K562 (cell line): ENCODE data around the gene SIDT2. TPM values are rescaled to one million over a fixed set of nuclear protein-coding genes. Genes with fewer than 3 reads are reported as not detected.
"Not testable (repeated sequence)": the region's sequence is repeated elsewhere in the genome, so short reads cannot be mapped to it uniquely, and the experiment has no call there.

Experiments used
- ATAC-seq: fragments of 200-7000 bp; cut with Tn5 transposase; 3 replicates; pipeline ENCODE4 v1.9.1; 2020; ENCODE audit warnings: moderate library complexity
- BruUV-seq: library from RNA; stranded (reverse); fragments of 400-500 nt; replicated peaks from 2 replicates; lab custom pipeline; 2021; lab: Mats Ljungman, UMichigan
- CTCF ChIA-PET: fragments of 300-600 bp; formaldehyde crosslinking; extraction: SDS; loops from one replicate; lab custom pipeline; 2021; ENCODE audit warnings: low intra/inter-chr PET ratio; lab: Yijun Ruan, JAX
- POLR2A ChIA-PET: fragments of 300-600, 350-650 bp; sonication (Branson Sonifier 250); formaldehyde crosslinking; extraction: SDS; loops from one replicate; lab custom pipeline; 2021; ENCODE audit warnings: antibody characterized with exemption, inconsistent platforms; lab: Yijun Ruan, JAX
- DNase-seq, 4 experiments: peaks; one replicate each; pipeline versions ENCODE4 v3.0.0 to v3.0.0-alpha.2; 2011 to 2018; ENCODE audit warnings: low spot score in 3 of 4, mixed read lengths in 3 of 4; ENCODE audit errors: extremely low read depth in 1 of 4
- FAIRE-seq: peaks from 2 replicates; lab custom pipeline; 2011; peaks lifted over from hg19 to GRCh38; lab: Jason Lieb, UNC
- H2AFZ ChIP-seq: 2 replicates; pipeline ENCODE4 v1.6.0; 2011; ENCODE audit warnings: low read depth, low read length, control low read depth, inconsistent platforms
- H3K27ac ChIP-seq: fragments of 200-600 bp; 3 replicates; pipeline ENCODE4 v1.8.0; 2011; ENCODE audit warnings: low read depth, mild to moderate bottlenecking, control low read depth, inconsistent platforms, low read length, moderate library complexity, mixed read lengths; ENCODE audit errors: extremely low read depth
- H3K27me3 ChIP-seq, 2 experiments: fragments of 300-600 bp in 1 of 2; 2 replicates in 1 of 2; 3 replicates in 1 of 2; pipeline versions ENCODE4 v1.6.0 to v1.8.0; 2011; ENCODE audit warnings: inconsistent platforms in 2 of 2, low read length in 2 of 2, mild to moderate bottlenecking in 1 of 2, mixed read lengths in 1 of 2, moderate library complexity in 1 of 2; ENCODE audit not compliant: control insufficient read depth in 2 of 2, insufficient read depth in 2 of 2
- H3K36me3 ChIP-seq: fragments of 300-600 bp; 3 replicates; pipeline ENCODE4 v1.8.0; 2011; ENCODE audit warnings: mild to moderate bottlenecking, low read length, inconsistent platforms; ENCODE audit not compliant: control insufficient read depth, insufficient read depth
- H3K4me1 ChIP-seq, 2 experiments: fragments of 200-600 bp in 1 of 2; replicated peaks in 1 of 2; 2 replicates in 1 of 2; 3 replicates in 1 of 2; pipeline versions ENCODE4 v1.5.1 to v1.8.0; 2011; ENCODE audit warnings: inconsistent platforms in 2 of 2, low read length in 2 of 2, mild to moderate bottlenecking in 1 of 2, mixed read lengths in 1 of 2, moderate library complexity in 1 of 2; ENCODE audit not compliant: control insufficient read depth in 2 of 2, insufficient read depth in 2 of 2
- H3K4me2 ChIP-seq: 2 replicates; pipeline ENCODE4 v1.6.1; 2011; ENCODE audit warnings: low read length, control low read depth, inconsistent platforms, mixed read lengths; ENCODE audit not compliant: insufficient read depth
- H3K4me3 ChIP-seq: fragments of 200-600 bp; sonication (generic), shearing (Covaris generic); 2 replicates; pipeline ENCODE4 v1.5.1; 2016; ENCODE audit warnings: control low read depth, inconsistent platforms
- H3K79me2 ChIP-seq: fragments of 200-600 bp; 3 replicates; pipeline ENCODE4 v1.8.0; 2011; ENCODE audit warnings: low read length, inconsistent platforms; ENCODE audit not compliant: control insufficient read depth, insufficient read depth
- H3K9ac ChIP-seq, 2 experiments: 2 replicates each; pipeline versions ENCODE4 v1.6.0 to v1.6.1; 2011; ENCODE audit warnings: low read depth in 2 of 2, low read length in 2 of 2, control low read depth in 1 of 2, inconsistent platforms in 1 of 2, mild to moderate bottlenecking in 1 of 2, mixed read lengths in 1 of 2; ENCODE audit not compliant: insufficient read depth in 1 of 2
- H3K9me1 ChIP-seq: one replicate; pipeline ENCODE4 v1.6.0; 2011; ENCODE audit warnings: inconsistent platforms, mild to moderate bottlenecking, low read length, moderate library complexity; ENCODE audit not compliant: control insufficient read depth, insufficient read depth
- H3K9me3 ChIP-seq: replicated peaks from 2 replicates; pipeline ENCODE4 v1.5.1; 2011; ENCODE audit warnings: low read depth, low read length, inconsistent platforms; ENCODE audit not compliant: control insufficient read depth, insufficient read depth
- H4K20me1 ChIP-seq: replicated peaks from 2 replicates; pipeline ENCODE4 v1.6.1; 2011; ENCODE audit warnings: low read length, inconsistent platforms, mixed read lengths; ENCODE audit not compliant: control insufficient read depth, insufficient read depth
- WGBS: fragments of 100-300 bp; shearing (Covaris generic); methylation state at CpG from one replicate; pipeline ENCODE4 v1.1.6; 2016; ENCODE audit warnings: low coverage, mixed read lengths; ENCODE audit not compliant: insufficient coverage; ENCODE audit errors: missing lambda C conversion rate; 5-methylcytosine and 5-hydroxymethylcytosine counted together
- in situ Hi-C: fragments of 300-500 bp; cut with MboI; formaldehyde crosslinking; loops from 4 replicates; pipeline ENCODE4 v1.15.0; 2018; ENCODE audit warnings: inconsistent platforms, mixed read lengths
- intact Hi-C: fragments of 100-400 bp; cut with micrococcal nuclease; formaldehyde crosslinking; loops from 2 replicates; pipeline ENCODE4 v1.14.2; 2022
- polyA plus RNA-seq, 8 experiments: library from polyadenylated mRNA; depleted of rRNA in 4 of 8; stranded (reverse) in 5 of 8; unstranded in 3 of 8; fragments of >200 nt; fragmentation: Nextera tagmentation in 2 of 8; fragmentation: Illumina TruSeq in 1 of 8; extraction: Ambion mirVana in 2 of 8; extraction: Trizol in 1 of 8; gene quantifications; 2 replicates each; pipeline versions ENCODE4 v1.2.1 to v1.2.3, GENCODE V29; 2011 to 2014; ENCODE audit warnings: inconsistent platforms in 1 of 8, missing spikeins in 1 of 8
- total RNA-seq, 7 experiments: library from RNA; depleted of rRNA in 6 of 7; stranded (reverse); fragments of >200 nt in 6 of 7; fragmentation: Illumina TruSeq in 2 of 7; extraction: Trizol in 2 of 7; gene quantifications; 2 replicates each; pipeline versions ENCODE4 v1.2.1 to v1.2.3, GENCODE V29; 2011 to 2021; ENCODE audit warnings: low replicate concordance in 1 of 7

Gene SIDT2
- total and polyA plus RNA-seq, 9 of the 15 experiments (the other 6 are each of a cell fraction or from before 2014, with no cell fraction given): 2.4 to 20.2 (median 6.5) TPM

- H4K20me1 ChIP-seq, H3K27me3 ChIP-seq, intact Hi-C loops, H2AFZ ChIP-seq, H3K9me3 ChIP-seq, ATAC-seq, H3K79me2 ChIP-seq, H3K4me3 ChIP-seq, H3K9ac ChIP-seq, BruUV-seq, H3K4me1 ChIP-seq, H3K9me1 ChIP-seq, H3K27ac ChIP-seq, H3K4me2 ChIP-seq, H3K36me3 ChIP-seq, CTCF ChIA-PET, POLR2A ChIA-PET, DNase-seq: not testable (repeated sequence)
- FAIRE-seq: peak; percentile 66
- 79% methylated on average over 5 of the region's 5 CpGs for WGBS
- in situ Hi-C loops: loop anchor here (5.0 kb wide), 1 partner anchor 70 kb away; no protein-coding TSS in a partner anchor
These were observed 28.9 kb downstream of the SIDT2 start for GRCh38 chr11:117207481-117207880.

GRCh38 chr11:117208710-117209109, 30.2 kb downstream of the SIDT2 start:
- H3K4me3 ChIP-seq, DNase-seq, H3K9me3 ChIP-seq, H3K4me1 ChIP-seq, H3K79me2 ChIP-seq, H3K4me2 ChIP-seq, H2AFZ ChIP-seq, CTCF ChIA-PET, BruUV-seq, H3K27me3 ChIP-seq, H3K9ac ChIP-seq, H4K20me1 ChIP-seq, H3K9me1 ChIP-seq, POLR2A ChIA-PET, intact Hi-C loops, ATAC-seq, H3K27ac ChIP-seq: not testable (repeated sequence)
- 78% methylated on average over 5 of the region's 13 CpGs for WGBS
- peaks cover 20% of the 10 kb centered on the region; the same call in 2 of the 3 replicates for H3K36me3 ChIP-seq
- peak; percentile 26 for FAIRE-seq
- in situ Hi-C loops: loop anchor here (5.0 kb wide), 1 partner anchor 71 kb away; no protein-coding TSS in a partner anchor

- 77% methylated on average over 5 of the region's 8 CpGs for WGBS
- in situ Hi-C loops: loop anchor here (5.0 kb wide), 1 partner anchor 72 kb away; no protein-coding TSS in a partner anchor
- intact Hi-C loops, H3K9me3 ChIP-seq, FAIRE-seq, H3K9me1 ChIP-seq, BruUV-seq, DNase-seq, H4K20me1 ChIP-seq, H3K27me3 ChIP-seq, H2AFZ ChIP-seq, H3K4me3 ChIP-seq, H3K9ac ChIP-seq, CTCF ChIA-PET, H3K27ac ChIP-seq, H3K4me1 ChIP-seq, H3K4me2 ChIP-seq, ATAC-seq, H3K79me2 ChIP-seq: not testable (repeated sequence)
- POLR2A ChIA-PET: interaction anchor here (1.2 kb wide), 1 partner anchor 11 kb away, joined by 3 read pairs; no protein-coding TSS in a partner anchor
- H3K36me3 ChIP-seq: peaks cover 24% of the 10 kb centered on the region; the same call in 2 of the 3 replicates
These were observed 31.0 kb downstream of the SIDT2 start for GRCh38 chr11:117209351-117210125.
